Measurements from ENCODE around the gene FOXP1.
A peak's percentile ranks its signal among the peaks of the same experiment; 100 is the strongest.

Gene FOXP1

DNA sequence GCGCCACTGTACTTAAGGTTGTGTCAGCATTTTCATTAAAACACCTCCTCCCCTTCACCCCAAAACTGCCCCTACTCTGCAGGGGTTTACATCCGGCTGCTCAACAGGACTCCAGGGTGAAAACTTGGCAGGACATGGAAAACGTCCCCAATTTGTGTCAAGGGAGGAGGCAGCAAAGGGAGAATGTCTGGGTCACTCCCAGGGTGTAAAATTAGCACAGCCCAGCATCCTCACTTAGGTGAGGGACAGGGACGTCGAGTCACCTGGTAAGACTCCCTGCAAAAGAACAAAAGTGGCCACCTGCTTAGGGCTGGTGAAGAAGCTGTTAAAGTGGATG lies 532.3 kb downstream of the FOXP1 start:
- Histone ChIP-seq H3K9me3 (ENCODE audit: control insufficient read depth in 2 of 2, low read length in 2 of 2) (no peaks in the 10 kb centered on the region), H3K36me3 (ENCODE audit: control insufficient read depth in 2 of 2, insufficient read depth in 2 of 2, low read length in 2 of 2) (peaks cover 11 to 18% of the 10 kb centered on the region in 2 donors), H3K27ac (ENCODE audit: low read length) (peak overlapping the region; percentile 81), H3K9ac (ENCODE audit: low read length in 2 of 2) (no peak overlapping the region), H3K27me3 (ENCODE audit: control insufficient read depth in 1 of 2, insufficient read depth in 2 of 2, low read length in 2 of 2) (no peaks in the 10 kb centered on the region), H3K4me1 (ENCODE audit: control insufficient read depth, insufficient read depth, low read length) (peaks cover 58% of the 10 kb centered on the region), H3K4me3 (ENCODE audit: low read length in 2 of 2) (no peak overlapping the region)

DNA sequence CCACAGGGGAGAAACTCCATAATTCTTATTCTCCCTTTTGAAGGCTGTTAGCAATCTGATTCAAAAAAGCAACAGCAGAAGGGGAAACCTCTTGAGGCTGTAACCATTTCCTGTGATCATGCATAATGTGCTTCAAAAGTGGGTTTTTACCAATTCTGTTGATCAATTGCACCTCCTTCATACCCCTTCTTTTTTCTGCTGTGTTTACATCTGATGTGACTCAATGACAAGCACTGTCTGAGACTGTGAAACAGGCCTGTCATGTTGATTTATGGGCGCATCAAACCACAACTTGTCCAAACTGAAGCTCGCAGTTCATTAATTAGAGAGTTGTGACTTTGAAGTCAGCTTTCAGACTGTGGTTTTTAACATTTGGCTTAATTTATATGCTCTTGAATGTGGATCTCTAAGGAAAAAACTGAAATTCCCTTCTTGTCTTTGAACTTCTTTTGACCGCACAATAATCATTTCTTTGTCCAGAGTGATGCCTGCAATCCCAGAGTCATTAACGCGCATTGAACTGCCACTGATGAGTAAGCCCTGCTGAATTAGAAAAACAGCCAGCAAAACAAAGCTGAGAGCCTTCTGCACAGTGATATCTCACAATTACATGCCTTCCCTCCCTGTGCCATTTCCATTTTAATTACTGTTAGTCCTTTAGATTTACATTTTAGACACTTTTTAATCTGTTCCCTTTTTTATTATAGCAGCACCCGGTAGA lies 532.8 kb downstream of the FOXP1 start:
- no peak overlapping the region for H3K4me3 ChIP-seq (ENCODE audit: low read length in 2 of 2)
- H3K27ac ChIP-seq (ENCODE audit: low read length) = peak overlapping the region; percentile 81
- peaks cover 13 to 23% of the 10 kb centered on the region in 2 donors for H3K36me3 ChIP-seq (ENCODE audit: control insufficient read depth in 2 of 2, insufficient read depth in 2 of 2, low read length in 2 of 2)
- peaks cover 63% of the 10 kb centered on the region for H3K4me1 ChIP-seq (ENCODE audit: control insufficient read depth, insufficient read depth, low read length)
- H3K9me3 ChIP-seq (ENCODE audit: control insufficient read depth in 2 of 2, low read length in 2 of 2) = no peaks in the 10 kb centered on the region
- H3K9ac ChIP-seq (ENCODE audit: low read length in 2 of 2) = no peak overlapping the region
- no peaks in the 10 kb centered on the region for H3K27me3 ChIP-seq (ENCODE audit: control insufficient read depth in 1 of 2, insufficient read depth in 2 of 2, low read length in 2 of 2)

- H3K27ac ChIP-seq (ENCODE audit: low read length) = peak overlapping the region; percentile 81
- H3K9me3 ChIP-seq (ENCODE audit: control insufficient read depth in 2 of 2, low read length in 2 of 2) = no peaks in the 10 kb centered on the region
- peaks cover 18 to 27% of the 10 kb centered on the region in 2 donors for H3K36me3 ChIP-seq (ENCODE audit: control insufficient read depth in 2 of 2, insufficient read depth in 2 of 2, low read length in 2 of 2)
- no peaks in the 10 kb centered on the region for H3K27me3 ChIP-seq (ENCODE audit: control insufficient read depth in 1 of 2, insufficient read depth in 2 of 2, low read length in 2 of 2)
- peak overlapping the region in 1 of 2 donors; percentile 4 for H3K9ac ChIP-seq (ENCODE audit: low read length in 2 of 2)
- no peak overlapping the region for H3K4me3 ChIP-seq (ENCODE audit: low read length in 2 of 2)
- H3K4me1 ChIP-seq (ENCODE audit: control insufficient read depth, insufficient read depth, low read length) = peaks cover 67% of the 10 kb centered on the region
Observed at GRCh38 chr3:71050166-71050537, 533.4 kb downstream of the FOXP1 start.

DNA sequence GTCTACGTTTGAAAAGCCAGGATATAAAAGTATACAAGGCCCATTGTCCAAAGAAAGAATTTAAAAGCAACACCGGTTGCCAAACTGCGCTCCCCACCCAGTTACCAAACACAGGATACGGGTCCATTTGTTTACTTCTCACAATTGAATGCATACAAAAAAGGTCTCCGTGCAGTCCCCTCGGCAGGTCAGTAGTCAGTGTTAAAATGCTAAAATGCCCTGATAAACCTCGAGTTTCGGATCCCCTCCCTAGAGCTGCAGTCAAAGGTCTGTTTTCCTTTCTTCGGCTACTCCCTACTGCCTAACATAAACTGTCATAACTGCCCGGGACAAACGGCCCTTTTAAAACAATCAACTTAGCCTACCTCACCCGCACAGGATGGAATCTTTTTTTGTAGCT lies 534.6 kb downstream of the FOXP1 start:
- no peaks in the 10 kb centered on the region for H3K9me3 ChIP-seq (ENCODE audit: control insufficient read depth in 2 of 2, low read length in 2 of 2)
- peak overlapping the region; percentile 31 to 50 for H3K9ac ChIP-seq (ENCODE audit: low read length in 2 of 2)
- H3K27ac ChIP-seq (ENCODE audit: low read length) = peak overlapping the region; percentile 81
- H3K27me3 ChIP-seq (ENCODE audit: control insufficient read depth in 1 of 2, insufficient read depth in 2 of 2, low read length in 2 of 2) = no peaks in the 10 kb centered on the region
- H3K4me1 ChIP-seq (ENCODE audit: control insufficient read depth, insufficient read depth, low read length) = peaks cover 65% of the 10 kb centered on the region
- peaks cover 19 to 32% of the 10 kb centered on the region in 2 donors for H3K36me3 ChIP-seq (ENCODE audit: control insufficient read depth in 2 of 2, insufficient read depth in 2 of 2, low read length in 2 of 2)
- H3K4me3 ChIP-seq (ENCODE audit: low read length in 2 of 2) = peak overlapping the region; percentile 27 to 47

DNA sequence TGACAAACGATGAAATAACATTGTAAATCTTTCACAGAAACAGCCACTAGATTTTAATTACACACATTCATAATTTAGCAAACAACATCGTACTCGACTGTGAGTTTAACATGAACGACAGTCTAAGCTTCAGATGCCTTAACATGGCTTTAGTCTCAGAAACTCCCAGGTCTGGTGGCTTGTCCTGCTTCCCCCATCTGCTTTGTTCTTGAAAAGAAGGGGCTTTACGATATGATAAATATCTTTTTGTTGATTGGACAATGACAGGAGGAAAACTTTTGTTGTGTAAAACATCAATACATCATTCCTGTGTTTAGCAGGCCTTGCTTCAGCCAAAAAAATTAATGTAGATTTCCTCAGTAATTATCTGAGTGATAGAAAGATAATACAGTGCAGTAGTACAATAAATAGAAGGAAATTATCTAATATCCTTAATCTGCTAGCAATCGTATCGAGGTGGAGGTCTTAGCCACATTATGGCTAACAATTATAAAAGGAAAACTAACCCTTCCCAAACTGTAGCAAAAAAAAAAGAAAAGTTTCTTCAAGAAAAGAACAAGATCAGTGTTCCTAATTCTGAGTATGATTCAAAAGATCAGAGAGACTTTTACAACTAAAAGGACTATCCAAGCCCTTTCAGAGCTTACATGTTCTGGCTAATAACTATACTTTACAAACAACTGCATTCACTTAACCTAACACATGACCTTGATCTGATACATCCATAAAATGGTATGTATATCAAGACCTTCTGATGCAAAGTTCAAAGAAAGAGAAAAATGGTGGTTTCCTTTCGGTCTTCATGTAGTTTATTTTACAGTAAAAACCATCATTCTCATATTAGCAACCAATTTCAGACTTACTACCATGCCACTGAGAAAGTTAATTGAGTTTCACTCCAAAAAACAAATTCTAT lies 535.7 kb downstream of the FOXP1 start:
- H3K9ac ChIP-seq (ENCODE audit: low read length in 2 of 2) = peak overlapping the region in 1 of 2 donors; percentile 50
- peaks cover 22 to 35% of the 10 kb centered on the region in 2 donors for H3K36me3 ChIP-seq (ENCODE audit: control insufficient read depth in 2 of 2, insufficient read depth in 2 of 2, low read length in 2 of 2)
- H3K4me3 ChIP-seq (ENCODE audit: low read length in 2 of 2) = no peak overlapping the region
- H3K27ac ChIP-seq (ENCODE audit: low read length) = peak overlapping the region; percentile 81
- peaks cover 55% of the 10 kb centered on the region for H3K4me1 ChIP-seq (ENCODE audit: control insufficient read depth, insufficient read depth, low read length)
- no peaks in the 10 kb centered on the region for H3K9me3 ChIP-seq (ENCODE audit: control insufficient read depth in 2 of 2, low read length in 2 of 2)
- H3K27me3 ChIP-seq (ENCODE audit: control insufficient read depth in 1 of 2, insufficient read depth in 2 of 2, low read length in 2 of 2) = no peaks in the 10 kb centered on the region

- H3K27me3 ChIP-seq (ENCODE audit: control insufficient read depth in 1 of 2, insufficient read depth in 2 of 2, low read length in 2 of 2) = no peaks in the 10 kb centered on the region
- H3K4me3 ChIP-seq (ENCODE audit: low read length in 2 of 2) = peak overlapping the region in 1 of 2 donors; percentile 24
- H3K36me3 ChIP-seq (ENCODE audit: control insufficient read depth in 2 of 2, insufficient read depth in 2 of 2, low read length in 2 of 2) = peaks cover 22 to 36% of the 10 kb centered on the region in 2 donors
- H3K27ac ChIP-seq (ENCODE audit: low read length) = peak overlapping the region; percentile 20
- peaks cover 47% of the 10 kb centered on the region for H3K4me1 ChIP-seq (ENCODE audit: control insufficient read depth, insufficient read depth, low read length)
- H3K9me3 ChIP-seq (ENCODE audit: control insufficient read depth in 2 of 2, low read length in 2 of 2) = no peaks in the 10 kb centered on the region
- no peak overlapping the region for H3K9ac ChIP-seq (ENCODE audit: low read length in 2 of 2)
Observed at GRCh38 chr3:71046791-71047190, 536.7 kb downstream of the FOXP1 start.

- Histone ChIP-seq H3K4me1 (ENCODE audit: control insufficient read depth, insufficient read depth, low read length) (peaks cover 38% of the 10 kb centered on the region), H3K36me3 (ENCODE audit: control insufficient read depth in 2 of 2, insufficient read depth in 2 of 2, low read length in 2 of 2) (peaks cover 22 to 37% of the 10 kb centered on the region in 2 donors), H3K27ac (ENCODE audit: low read length) (peak overlapping the region; percentile 25), H3K9ac (ENCODE audit: low read length in 2 of 2) (no peak overlapping the region), H3K9me3 (ENCODE audit: control insufficient read depth in 2 of 2, low read length in 2 of 2) (no peaks in the 10 kb centered on the region), H3K27me3 (ENCODE audit: control insufficient read depth in 1 of 2, insufficient read depth in 2 of 2, low read length in 2 of 2) (no peaks in the 10 kb centered on the region), H3K4me3 (ENCODE audit: low read length in 2 of 2) (no peak overlapping the region)
Observed at GRCh38 chr3:71045917-71046282, 537.6 kb downstream of the FOXP1 start.

DNA sequence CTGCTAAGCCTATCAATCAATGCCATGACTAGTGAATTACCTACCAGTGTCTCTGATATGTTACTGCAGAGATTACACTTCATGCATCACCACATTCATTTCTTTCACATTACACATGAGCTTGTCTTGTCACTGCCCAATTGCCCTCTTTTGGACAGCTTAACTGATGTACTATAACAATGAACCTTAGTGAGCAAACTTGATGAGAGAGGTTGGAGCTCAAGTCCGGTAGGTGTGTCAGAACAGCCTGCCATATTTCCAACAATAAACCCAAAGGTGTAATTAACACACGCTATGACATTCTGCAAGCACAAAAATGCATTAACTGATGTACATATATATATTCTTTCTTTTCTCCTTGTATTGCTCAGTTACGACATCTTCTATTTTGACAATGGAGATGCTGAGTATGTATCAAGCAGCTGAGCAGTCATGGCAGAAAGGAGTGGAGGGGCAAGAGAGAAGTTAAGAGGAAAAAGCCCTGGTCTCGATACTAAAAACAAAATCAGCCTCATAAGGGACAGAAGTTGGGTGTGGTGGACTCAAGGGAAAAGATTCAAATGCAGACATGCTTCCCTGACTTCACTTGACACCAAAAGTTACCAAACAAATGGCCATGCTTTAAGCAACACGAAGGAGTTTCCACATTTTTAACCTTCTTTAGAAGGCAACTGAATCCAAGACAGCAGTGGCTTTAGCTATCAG lies 538.2 kb downstream of the FOXP1 start:
- H3K9me3 ChIP-seq (ENCODE audit: control insufficient read depth in 2 of 2, low read length in 2 of 2) = no peaks in the 10 kb centered on the region
- peak overlapping the region; percentile 25 for H3K27ac ChIP-seq (ENCODE audit: low read length)
- no peaks in the 10 kb centered on the region for H3K27me3 ChIP-seq (ENCODE audit: control insufficient read depth in 1 of 2, insufficient read depth in 2 of 2, low read length in 2 of 2)
- H3K4me1 ChIP-seq (ENCODE audit: control insufficient read depth, insufficient read depth, low read length) = peaks cover 32% of the 10 kb centered on the region
- no peak overlapping the region for H3K4me3 ChIP-seq (ENCODE audit: low read length in 2 of 2)
- H3K9ac ChIP-seq (ENCODE audit: low read length in 2 of 2) = no peak overlapping the region
- H3K36me3 ChIP-seq (ENCODE audit: control insufficient read depth in 2 of 2, insufficient read depth in 2 of 2, low read length in 2 of 2) = peaks cover 27 to 39% of the 10 kb centered on the region in 2 donors

GRCh38 chr3:71042759-71043158 lies 540.8 kb downstream of the FOXP1 start:
- Histone ChIP-seq H3K9me3 (ENCODE audit: control insufficient read depth in 2 of 2, low read length in 2 of 2) (no peaks in the 10 kb centered on the region), H3K27me3 (ENCODE audit: control insufficient read depth in 1 of 2, insufficient read depth in 2 of 2, low read length in 2 of 2) (no peaks in the 10 kb centered on the region), H3K4me3 (ENCODE audit: low read length in 2 of 2) (no peak overlapping the region), H3K9ac (ENCODE audit: low read length in 2 of 2) (no peak overlapping the region), H3K27ac (ENCODE audit: low read length) (no peak overlapping the region), H3K4me1 (ENCODE audit: control insufficient read depth, insufficient read depth, low read length) (peaks cover 25% of the 10 kb centered on the region), H3K36me3 (ENCODE audit: control insufficient read depth in 2 of 2, insufficient read depth in 2 of 2, low read length in 2 of 2) (peaks cover 31 to 48% of the 10 kb centered on the region in 2 donors)

- no peaks in the 10 kb centered on the region for H3K27me3 ChIP-seq (ENCODE audit: control insufficient read depth in 1 of 2, insufficient read depth in 2 of 2, low read length in 2 of 2)
- no peaks in the 10 kb centered on the region for H3K9me3 ChIP-seq (ENCODE audit: control insufficient read depth in 2 of 2, low read length in 2 of 2)
- H3K4me1 ChIP-seq (ENCODE audit: control insufficient read depth, insufficient read depth, low read length) = peaks cover 25% of the 10 kb centered on the region
- H3K27ac ChIP-seq (ENCODE audit: low read length) = no peak overlapping the region
- no peak overlapping the region for H3K4me3 ChIP-seq (ENCODE audit: low read length in 2 of 2)
- H3K36me3 ChIP-seq (ENCODE audit: control insufficient read depth in 2 of 2, insufficient read depth in 2 of 2, low read length in 2 of 2) = peaks cover 31 to 46% of the 10 kb centered on the region in 2 donors
- H3K9ac ChIP-seq (ENCODE audit: low read length in 2 of 2) = no peak overlapping the region
Observed at GRCh38 chr3:71041371-71041770, 542.2 kb downstream of the FOXP1 start.

Data from stomach smooth muscle (tissue), 2 donors.